ENCODE measurements around the gene CHST6. TPM values are rescaled to one million over a fixed set of nuclear protein-coding genes. Genes with fewer than 3 reads are reported as not detected.

The CHST6 gene
- total RNA-seq, 3 donors from 2014 or later, result under 0.01 to 0.44 TPM; not detected in 1

DNA sequence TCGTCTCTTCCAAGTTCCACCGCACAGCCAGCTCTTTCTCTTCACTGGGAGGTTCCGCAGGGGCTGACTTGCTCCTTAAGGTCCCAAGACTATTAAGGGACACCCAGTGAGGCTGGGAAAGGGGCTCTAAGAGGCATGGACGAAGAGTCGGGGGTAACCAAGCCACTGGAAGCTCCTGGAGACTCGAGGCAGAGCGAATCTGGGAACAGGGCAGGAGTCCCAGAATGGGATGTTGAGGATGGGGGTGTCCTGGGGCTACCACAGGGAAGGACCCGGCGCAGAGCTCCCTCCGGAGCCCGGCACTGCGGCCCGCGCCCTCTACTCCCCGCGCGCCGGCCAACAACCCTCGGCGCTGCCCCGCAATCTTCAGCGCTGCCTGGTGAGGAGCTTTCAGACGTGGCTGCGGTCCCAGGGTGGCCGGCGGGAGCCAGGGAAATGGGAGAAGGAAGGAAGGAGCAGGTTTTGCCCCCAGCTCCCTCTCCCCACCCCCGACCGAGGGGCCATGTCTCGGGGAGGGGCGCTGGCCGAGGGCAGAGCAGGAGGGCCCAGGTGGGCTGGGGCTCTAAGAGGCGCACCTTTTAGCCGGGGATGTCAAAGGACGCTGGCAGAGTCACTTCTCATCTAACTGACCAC lies 40.1 kb upstream of the CHST6 start:
- H3K36me3 ChIP-seq, result no peaks in the 10 kb centered on the region
- TF ChIP-seq, protein P1, sequence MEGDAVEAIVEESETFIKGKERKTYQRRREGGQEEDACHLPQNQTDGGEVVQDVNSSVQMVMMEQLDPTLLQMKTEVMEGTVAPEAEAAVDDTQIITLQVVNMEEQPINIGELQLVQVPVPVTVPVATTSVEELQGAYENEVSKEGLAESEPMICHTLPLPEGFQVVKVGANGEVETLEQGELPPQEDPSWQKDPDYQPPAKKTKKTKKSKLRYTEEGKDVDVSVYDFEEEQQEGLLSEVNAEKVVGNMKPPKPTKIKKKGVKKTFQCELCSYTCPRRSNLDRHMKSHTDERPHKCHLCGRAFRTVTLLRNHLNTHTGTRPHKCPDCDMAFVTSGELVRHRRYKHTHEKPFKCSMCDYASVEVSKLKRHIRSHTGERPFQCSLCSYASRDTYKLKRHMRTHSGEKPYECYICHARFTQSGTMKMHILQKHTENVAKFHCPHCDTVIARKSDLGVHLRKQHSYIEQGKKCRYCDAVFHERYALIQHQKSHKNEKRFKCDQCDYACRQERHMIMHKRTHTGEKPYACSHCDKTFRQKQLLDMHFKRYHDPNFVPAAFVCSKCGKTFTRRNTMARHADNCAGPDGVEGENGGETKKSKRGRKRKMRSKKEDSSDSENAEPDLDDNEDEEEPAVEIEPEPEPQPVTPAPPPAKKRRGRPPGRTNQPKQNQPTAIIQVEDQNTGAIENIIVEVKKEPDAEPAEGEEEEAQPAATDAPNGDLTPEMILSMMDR (IDR thresholded peaks at IDR 0.05), result no peak
- TF ChIP-seq POLR2AphosphoS5 (IDR thresholded peaks at IDR 0.05) (no peak), POLR2A (IDR thresholded peaks at IDR 0.05) (no peak)
- intact Hi-C loops (cut with DNase I; ENCODE audit: low total_unique reads), result no loop called here
- no peaks in the 10 kb centered on the region for H3K4me1 ChIP-seq
- H3K9me3 ChIP-seq, result no peaks in the 10 kb centered on the region
- no peak for DNase-seq (ENCODE audit: low spot score in 2 of 2)
- H3K4me3 ChIP-seq, result no peak overlapping the region
- no peaks in the 10 kb centered on the region for H3K27me3 ChIP-seq
- H3K27ac ChIP-seq, result no peak overlapping the region

DNA sequence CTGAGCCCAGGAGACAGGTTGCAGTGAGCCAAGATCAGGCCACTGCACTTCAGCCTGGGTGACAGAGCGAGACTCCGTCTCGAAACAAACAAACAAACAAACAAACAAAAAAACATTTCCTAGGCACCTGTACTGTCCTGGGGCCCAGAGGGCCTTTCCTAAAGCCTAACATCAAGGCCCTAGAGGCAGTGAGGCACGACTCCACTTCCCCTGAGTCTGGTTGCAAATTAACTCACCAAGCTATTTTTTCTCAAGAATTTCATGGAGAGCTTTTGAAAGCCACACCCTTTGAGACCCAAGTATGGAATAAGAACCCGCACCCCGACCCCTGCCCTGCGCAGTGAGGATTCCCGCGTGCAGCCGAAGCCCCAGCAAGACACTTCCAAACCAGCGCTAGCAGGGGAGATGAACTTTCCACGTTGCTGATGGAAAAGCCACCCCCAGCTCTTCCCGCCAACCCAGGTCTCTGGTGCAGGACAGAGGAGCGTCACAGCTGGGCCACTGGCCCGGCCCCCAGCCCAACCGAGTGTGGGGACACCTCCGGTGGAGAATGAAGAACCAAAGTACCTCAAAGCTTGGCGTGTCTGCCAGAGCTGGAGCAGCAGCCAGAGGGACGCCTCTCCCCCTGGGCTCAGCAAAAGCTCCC lies 39.4 kb upstream of the CHST6 start:
- TF ChIP-seq POLR2A (IDR thresholded peaks at IDR 0.05) (no peak), POLR2AphosphoS5 (IDR thresholded peaks at IDR 0.05) (no peak)
- TF ChIP-seq, protein P1 (IDR thresholded peaks at IDR 0.05), result no peak
- H3K4me1 ChIP-seq, result no peaks in the 10 kb centered on the region
- no peaks in the 10 kb centered on the region for H3K36me3 ChIP-seq
- no peak overlapping the region for H3K4me3 ChIP-seq
- H3K27me3 ChIP-seq, result no peaks in the 10 kb centered on the region
- intact Hi-C loops (cut with DNase I; ENCODE audit: low total_unique reads), result no loop called here
- H3K27ac ChIP-seq, result no peak overlapping the region
- no peak for DNase-seq (ENCODE audit: low spot score in 2 of 2)
- H3K9me3 ChIP-seq, result no peaks in the 10 kb centered on the region

DNA sequence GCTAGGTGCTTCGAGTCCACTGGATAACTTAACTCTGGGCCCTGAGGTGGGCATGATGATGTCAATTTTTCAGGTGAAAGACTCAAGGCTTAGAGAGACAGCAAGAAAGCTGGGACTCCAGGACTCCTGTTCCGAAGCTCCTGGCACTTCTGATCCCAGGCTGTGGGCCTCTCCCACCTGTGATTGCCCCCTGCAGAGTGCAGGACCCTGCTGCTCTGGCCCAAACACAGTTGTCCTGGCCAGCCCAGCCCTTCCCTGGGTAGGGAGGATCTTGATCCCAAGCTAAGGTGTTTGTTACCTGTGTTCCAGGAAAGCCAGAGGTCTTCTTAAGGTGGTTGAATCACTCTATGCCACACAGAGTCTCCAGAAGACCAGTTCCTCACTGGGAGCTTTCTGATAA lies 37.5 kb upstream of the CHST6 start:
- H3K4me1 ChIP-seq, result no peaks in the 10 kb centered on the region
- H3K36me3 ChIP-seq, result no peaks in the 10 kb centered on the region
- no peak overlapping the region for H3K4me3 ChIP-seq
- H3K27ac ChIP-seq, result no peak overlapping the region
- H3K9me3 ChIP-seq, result no peaks in the 10 kb centered on the region
- intact Hi-C loops (cut with DNase I; ENCODE audit: low total_unique reads), result no loop called here
- no peak for DNase-seq (ENCODE audit: low spot score in 2 of 2)
- no peak for TF ChIP-seq POLR2AphosphoS5 (IDR thresholded peaks at IDR 0.05)
- TF ChIP-seq, protein P1 (IDR thresholded peaks at IDR 0.05), result no peak
- H3K27me3 ChIP-seq, result no peaks in the 10 kb centered on the region

DNA sequence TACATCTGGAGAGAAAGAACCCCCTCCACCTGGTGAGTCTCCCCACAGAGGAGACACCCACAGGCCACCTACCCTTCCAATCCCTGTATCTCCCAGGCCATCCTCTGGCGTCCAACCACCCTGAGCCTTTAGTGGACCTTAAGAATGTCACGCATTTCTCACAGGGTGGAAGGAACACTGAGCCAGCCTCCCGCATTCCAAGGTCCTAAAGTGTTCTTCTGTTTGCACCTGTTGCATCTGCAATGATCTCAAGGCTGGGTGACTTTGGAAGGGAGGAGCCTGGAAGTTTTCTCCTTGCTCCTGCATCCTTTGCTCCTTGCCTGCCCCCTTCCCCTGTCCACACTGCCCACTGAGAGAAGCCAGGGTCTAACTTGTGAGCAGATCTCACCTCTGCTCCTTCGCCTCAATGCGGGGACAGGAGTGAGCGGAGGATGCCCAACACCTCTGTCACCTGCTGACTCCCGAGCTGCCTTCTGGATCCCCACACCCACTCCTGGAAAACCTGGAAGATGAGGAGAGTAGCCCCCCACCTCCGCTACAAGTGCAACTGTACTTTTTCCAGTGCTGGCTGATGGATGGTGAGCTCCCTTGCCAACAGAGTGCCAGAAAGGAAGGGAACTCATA lies 37.0 kb upstream of the CHST6 start:
- intact Hi-C loops (cut with DNase I; ENCODE audit: low total_unique reads), result no loop called here
- Histone ChIP-seq H3K36me3 (no peaks in the 10 kb centered on the region), H3K27ac (no peak overlapping the region), H3K9me3 (no peaks in the 10 kb centered on the region), H3K27me3 (no peaks in the 10 kb centered on the region), H3K4me1 (no peaks in the 10 kb centered on the region), H3K4me3 (no peak overlapping the region)
- DNase-seq (ENCODE audit: low spot score in 2 of 2), result no peak
- TF ChIP-seq, protein P1 (IDR thresholded peaks at IDR 0.05), result no peak
- TF ChIP-seq POLR2A (IDR thresholded peaks at IDR 0.05) (no peak), POLR2AphosphoS5 (IDR thresholded peaks at IDR 0.05) (no peak)

DNA sequence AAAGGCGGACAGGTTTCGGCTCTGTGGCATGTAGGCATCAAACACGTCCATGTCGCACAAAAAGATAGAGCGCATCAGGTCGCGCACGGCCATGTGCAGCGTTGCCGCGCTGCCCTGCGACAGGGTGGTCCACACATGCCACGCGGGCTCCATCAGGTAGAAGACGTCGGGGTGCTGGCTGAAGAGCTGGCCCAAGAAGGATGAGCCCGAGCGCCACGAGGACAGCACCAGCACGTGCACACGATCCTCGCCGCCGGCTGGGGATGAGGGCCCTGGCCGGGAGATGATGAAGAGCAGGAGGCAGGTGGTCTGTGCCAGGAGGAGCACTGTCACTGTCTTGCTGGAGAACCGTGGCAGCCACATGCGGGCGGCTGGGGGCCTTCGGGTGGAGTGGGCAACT lies 34.7 kb upstream of the CHST6 start:
- Histone ChIP-seq H3K27ac (no peak overlapping the region), H3K4me3 (no peak overlapping the region), H3K36me3 (no peaks in the 10 kb centered on the region), H3K4me1 (no peaks in the 10 kb centered on the region), H3K27me3 (no peaks in the 10 kb centered on the region), H3K9me3 (no peaks in the 10 kb centered on the region)
- intact Hi-C loops (cut with DNase I; ENCODE audit: low total_unique reads), result no loop called here
- no peak for TF ChIP-seq POLR2A (IDR thresholded peaks at IDR 0.05)
- TF ChIP-seq, protein P1 (IDR thresholded peaks at IDR 0.05), result no peak
- TF ChIP-seq POLR2AphosphoS5 (IDR thresholded peaks at IDR 0.05), result no peak
- DNase-seq (ENCODE audit: low spot score in 2 of 2), result no peak

Measured in breast epithelium (tissue), 4 donors.